ENCODE measurements around the gene BBS1. TPM values are rescaled to one million over a fixed set of nuclear protein-coding genes. Genes with fewer than 3 reads are reported as not detected.

The BBS1 gene
- total RNA-seq, 2 experiments from 2014 or later: 14.7 to 15.7 TPM

DNA sequence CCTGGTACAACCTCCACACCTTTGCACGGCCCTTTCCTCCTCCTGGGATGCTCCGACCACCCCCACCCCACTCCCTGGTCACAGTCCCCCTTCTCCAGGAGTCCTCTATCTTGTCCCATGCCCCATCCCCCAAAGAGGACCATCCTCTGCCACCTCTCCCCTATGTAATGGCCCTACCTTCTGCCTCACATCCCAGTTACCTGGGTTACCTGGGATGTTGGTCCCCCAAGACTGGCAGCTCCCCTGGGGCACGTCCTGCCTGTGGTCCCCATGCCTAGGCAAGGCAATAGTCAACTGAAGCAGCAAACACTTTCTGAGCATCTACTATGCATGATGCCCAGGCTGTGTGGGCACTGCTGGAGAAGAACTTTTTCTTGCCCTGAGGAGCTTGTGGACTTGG, 45.0 kb downstream of the BBS1 start:
- TF ChIP-seq, protein P1, sequence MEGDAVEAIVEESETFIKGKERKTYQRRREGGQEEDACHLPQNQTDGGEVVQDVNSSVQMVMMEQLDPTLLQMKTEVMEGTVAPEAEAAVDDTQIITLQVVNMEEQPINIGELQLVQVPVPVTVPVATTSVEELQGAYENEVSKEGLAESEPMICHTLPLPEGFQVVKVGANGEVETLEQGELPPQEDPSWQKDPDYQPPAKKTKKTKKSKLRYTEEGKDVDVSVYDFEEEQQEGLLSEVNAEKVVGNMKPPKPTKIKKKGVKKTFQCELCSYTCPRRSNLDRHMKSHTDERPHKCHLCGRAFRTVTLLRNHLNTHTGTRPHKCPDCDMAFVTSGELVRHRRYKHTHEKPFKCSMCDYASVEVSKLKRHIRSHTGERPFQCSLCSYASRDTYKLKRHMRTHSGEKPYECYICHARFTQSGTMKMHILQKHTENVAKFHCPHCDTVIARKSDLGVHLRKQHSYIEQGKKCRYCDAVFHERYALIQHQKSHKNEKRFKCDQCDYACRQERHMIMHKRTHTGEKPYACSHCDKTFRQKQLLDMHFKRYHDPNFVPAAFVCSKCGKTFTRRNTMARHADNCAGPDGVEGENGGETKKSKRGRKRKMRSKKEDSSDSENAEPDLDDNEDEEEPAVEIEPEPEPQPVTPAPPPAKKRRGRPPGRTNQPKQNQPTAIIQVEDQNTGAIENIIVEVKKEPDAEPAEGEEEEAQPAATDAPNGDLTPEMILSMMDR (conservative IDR thresholded peaks at IDR 0.05; ENCODE audit: low read length): no peak
- TF ChIP-seq EZH2phosphoT487 (IDR thresholded peaks at IDR 0.05; ENCODE audit: borderline replicate concordance, low read depth, low read length): no peak
- BruUV-seq (replicated peaks): no TSS peak
- H3K9me3 ChIP-seq (ENCODE audit: low read length): no peaks in the 10 kb centered on the region
- ChIA-PET POLR2A (no interaction called here), CTCF (ENCODE audit: unreplicated experiment) (no interaction called here)
- no peak overlapping the region for H3K4me3 ChIP-seq (ENCODE audit: low read depth, low read length, poor library complexity, severe bottlenecking)
- no peaks in the 10 kb centered on the region for H3K9me2 ChIP-seq (ENCODE audit: insufficient read depth, low read length)
- no peaks in the 10 kb centered on the region for H4K20me1 ChIP-seq (ENCODE audit: insufficient read depth, low read length)
- H3K4me2 ChIP-seq (ENCODE audit: low read length): no peak overlapping the region
- no peaks in the 10 kb centered on the region for H3K79me2 ChIP-seq (ENCODE audit: insufficient read depth, low read depth, low read length)
- H3K36me3 ChIP-seq (ENCODE audit: insufficient read depth, low read length): no peaks in the 10 kb centered on the region
- H3K27ac ChIP-seq (ENCODE audit: low read depth, low read length, poor library complexity, severe bottlenecking): no peak overlapping the region
- DNase-seq (ENCODE audit: low spot score): no peak
- no peaks in the 10 kb centered on the region for H3K4me1 ChIP-seq (ENCODE audit: insufficient read depth, low read length, poor library complexity, severe bottlenecking)
- no peak overlapping the region for H2AFZ ChIP-seq (ENCODE audit: low read length)
- intact Hi-C loops (cut with micrococcal nuclease; ENCODE audit: unreplicated experiment): no loop called here

DNA sequence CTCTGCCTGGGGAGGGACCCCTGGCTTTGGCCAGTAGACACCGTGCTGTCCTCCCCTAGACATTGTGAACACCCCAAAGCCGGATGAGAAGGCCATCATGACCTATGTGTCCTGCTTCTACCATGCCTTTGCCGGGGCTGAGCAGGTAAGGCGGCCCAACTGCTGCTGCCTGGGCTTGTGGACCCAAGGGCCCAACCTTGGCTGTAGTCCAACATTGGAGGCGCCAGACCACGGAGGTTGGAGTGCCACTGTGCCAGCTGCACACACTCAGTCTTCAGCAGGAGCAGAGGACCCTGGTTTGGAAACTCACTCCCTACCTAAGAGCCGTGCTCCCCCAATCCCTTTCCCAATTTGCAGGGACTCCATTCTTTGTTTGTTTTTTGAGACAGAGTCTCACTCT, 45.7 kb downstream of the BBS1 start:
- H4K20me1 ChIP-seq (ENCODE audit: insufficient read depth, low read length): no peaks in the 10 kb centered on the region
- no peak for DNase-seq (ENCODE audit: low spot score)
- TF ChIP-seq, protein P1 (conservative IDR thresholded peaks at IDR 0.05; ENCODE audit: low read length): no peak
- no peak for TF ChIP-seq EZH2phosphoT487 (IDR thresholded peaks at IDR 0.05; ENCODE audit: borderline replicate concordance, low read depth, low read length)
- intact Hi-C loops (cut with micrococcal nuclease; ENCODE audit: unreplicated experiment): no loop called here
- no peak overlapping the region for H3K4me2 ChIP-seq (ENCODE audit: low read length)
- ChIA-PET CTCF (ENCODE audit: unreplicated experiment) (no interaction called here), POLR2A (no interaction called here)
- no peak overlapping the region for H3K4me3 ChIP-seq (ENCODE audit: low read depth, low read length, poor library complexity, severe bottlenecking)
- H3K79me2 ChIP-seq (ENCODE audit: insufficient read depth, low read depth, low read length): no peaks in the 10 kb centered on the region
- no peaks in the 10 kb centered on the region for H3K9me2 ChIP-seq (ENCODE audit: insufficient read depth, low read length)
- H2AFZ ChIP-seq (ENCODE audit: low read length): no peak overlapping the region
- BruUV-seq (replicated peaks): no TSS peak
- no peaks in the 10 kb centered on the region for H3K4me1 ChIP-seq (ENCODE audit: insufficient read depth, low read length, poor library complexity, severe bottlenecking)
- no peak overlapping the region for H3K27ac ChIP-seq (ENCODE audit: low read depth, low read length, poor library complexity, severe bottlenecking)
- H3K9me3 ChIP-seq (ENCODE audit: low read length): no peaks in the 10 kb centered on the region
- H3K36me3 ChIP-seq (ENCODE audit: insufficient read depth, low read length): no peaks in the 10 kb centered on the region

DNA sequence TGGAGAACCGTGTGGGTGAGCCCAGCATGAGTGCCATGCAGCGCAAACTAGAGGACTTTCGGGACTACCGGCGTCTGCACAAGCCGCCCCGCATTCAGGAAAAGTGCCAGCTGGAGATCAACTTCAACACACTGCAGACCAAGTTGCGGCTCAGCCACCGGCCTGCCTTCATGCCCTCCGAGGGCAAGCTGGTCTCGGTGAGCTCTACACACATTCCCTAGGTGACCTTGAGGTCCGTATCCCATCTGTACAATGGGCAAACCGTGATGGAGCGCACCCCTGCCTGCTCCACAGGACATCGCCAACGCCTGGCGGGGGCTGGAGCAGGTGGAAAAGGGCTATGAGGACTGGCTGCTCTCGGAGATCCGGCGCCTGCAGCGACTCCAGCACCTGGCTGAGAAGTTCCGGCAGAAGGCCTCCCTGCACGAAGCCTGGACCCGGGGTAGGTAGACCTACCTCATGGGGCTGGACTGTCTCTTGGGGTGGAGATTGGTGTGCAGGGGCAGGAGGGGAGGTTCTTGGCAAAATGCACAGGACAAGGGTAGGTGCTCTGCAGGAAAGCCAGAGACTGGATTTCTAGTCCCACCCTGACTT, 47.4 kb downstream of the BBS1 start:
- Histone ChIP-seq H3K79me2 (ENCODE audit: insufficient read depth, low read depth, low read length) (no peaks in the 10 kb centered on the region), H3K4me3 (ENCODE audit: low read depth, low read length, poor library complexity, severe bottlenecking) (no peak overlapping the region), H3K9me2 (ENCODE audit: insufficient read depth, low read length) (no peaks in the 10 kb centered on the region), H3K27ac (ENCODE audit: low read depth, low read length, poor library complexity, severe bottlenecking) (no peak overlapping the region), H3K4me1 (ENCODE audit: insufficient read depth, low read length, poor library complexity, severe bottlenecking) (no peaks in the 10 kb centered on the region), H3K4me2 (ENCODE audit: low read length) (no peak overlapping the region), H3K36me3 (ENCODE audit: insufficient read depth, low read length) (no peaks in the 10 kb centered on the region), H3K9me3 (ENCODE audit: low read length) (no peaks in the 10 kb centered on the region), H4K20me1 (ENCODE audit: insufficient read depth, low read length) (no peaks in the 10 kb centered on the region), H2AFZ (ENCODE audit: low read length) (no peak overlapping the region)
- TF ChIP-seq, protein P1 (conservative IDR thresholded peaks at IDR 0.05; ENCODE audit: low read length): no peak
- no peak for TF ChIP-seq EZH2phosphoT487 (IDR thresholded peaks at IDR 0.05; ENCODE audit: borderline replicate concordance, low read depth, low read length)
- intact Hi-C loops (cut with micrococcal nuclease; ENCODE audit: unreplicated experiment): no loop called here
- DNase-seq (ENCODE audit: low spot score): no peak
- no TSS peak for BruUV-seq (replicated peaks)
- POLR2A ChIA-PET: no interaction called here
- CTCF ChIA-PET (ENCODE audit: unreplicated experiment): no interaction called here
